Activated CD8-positive, alpha-beta memory T cell treated with anti-CD3 and anti-CD28 coated beads, Interleukin-2, amount 50 U/mL, for 48 hours (primary cell): ENCODE results near the gene CDHR4.
A peak's percentile ranks its signal among the peaks of the same experiment; 100 is the strongest.

Experiments
- DNase-seq: peaks from one replicate; pipeline ENCODE4 v3.0.0-alpha.2; 2020

Gene CDHR4

GRCh38 chr3:49779358-49780079 lies 20.2 kb downstream of the CDHR4 start:
- DNase-seq: no peak

DNA sequence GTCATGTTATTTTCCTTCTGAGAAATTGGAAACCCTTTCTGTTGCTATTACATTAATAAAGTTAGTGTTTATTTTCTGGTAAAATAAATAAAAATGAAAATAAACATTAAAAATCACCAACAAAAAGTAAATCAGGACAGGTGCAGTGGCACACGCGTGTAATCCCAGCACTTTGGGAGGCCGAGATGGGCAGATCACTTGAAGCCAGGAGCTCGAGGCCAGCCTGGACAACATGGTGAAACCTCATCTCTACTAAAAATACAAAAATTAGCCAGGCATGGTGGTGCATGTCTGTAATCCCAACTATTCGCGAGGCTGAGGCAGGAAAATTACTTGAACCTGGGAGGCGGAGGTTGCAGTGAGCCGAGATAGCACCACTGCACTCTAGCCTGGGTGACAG lies 23.6 kb downstream of the CDHR4 start:
- DNase-seq: peak; percentile 23

- peak; percentile 10 for DNase-seq
Observed at GRCh38 chr3:49775538-49775937, 24.1 kb downstream of the CDHR4 start.

DNA sequence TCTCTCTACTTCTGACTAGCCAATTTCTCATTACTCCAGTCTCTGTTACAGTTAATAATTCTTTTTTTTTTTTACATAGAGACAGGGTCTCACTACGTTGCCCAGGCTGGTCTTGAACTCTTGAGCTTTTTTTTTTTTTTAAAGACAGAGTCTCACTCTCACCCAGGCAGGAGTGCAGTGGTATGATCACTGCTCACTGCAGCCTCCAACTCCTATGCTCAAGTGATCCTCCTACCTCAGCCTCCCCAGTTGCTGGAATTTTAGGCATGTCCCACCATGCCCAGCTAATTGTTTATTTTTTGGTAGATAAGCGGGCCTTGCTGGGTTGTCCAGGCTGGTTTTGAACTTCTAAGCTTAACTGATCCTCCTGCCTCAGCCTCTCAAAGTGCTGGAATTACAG lies 27.0 kb downstream of the CDHR4 start:
- DNase-seq: peak; percentile 26

DNA sequence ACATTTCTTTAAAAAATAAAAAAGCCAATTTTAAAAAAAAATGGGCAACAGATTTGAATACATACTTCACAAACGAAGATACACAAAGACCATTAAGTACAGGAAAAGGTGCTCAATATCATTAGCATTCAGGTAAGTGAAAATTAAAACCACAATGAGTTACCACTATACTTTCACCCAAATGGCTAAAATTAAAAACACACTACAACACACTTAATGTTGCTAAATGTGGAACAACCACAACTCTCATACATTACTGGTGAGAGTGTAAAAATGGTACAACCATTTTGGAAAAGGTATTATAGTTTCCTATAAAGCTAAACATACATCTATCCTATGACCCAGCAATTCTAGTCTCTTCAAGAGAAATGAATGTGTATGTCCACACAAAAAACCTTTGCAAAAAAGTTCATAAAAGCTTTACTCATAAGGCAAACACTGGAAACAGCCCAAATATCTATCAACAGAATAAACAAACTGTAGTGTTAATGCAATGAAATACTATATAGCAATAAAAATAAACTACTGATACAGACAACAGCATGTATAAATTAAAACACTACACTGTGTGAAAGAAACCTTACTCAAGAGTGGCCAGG lies 28.2 kb downstream of the CDHR4 start:
- no peak for DNase-seq

- peak; percentile 23 for DNase-seq
Observed at GRCh38 chr3:49769926-49770325, 29.7 kb downstream of the CDHR4 start.

DNA sequence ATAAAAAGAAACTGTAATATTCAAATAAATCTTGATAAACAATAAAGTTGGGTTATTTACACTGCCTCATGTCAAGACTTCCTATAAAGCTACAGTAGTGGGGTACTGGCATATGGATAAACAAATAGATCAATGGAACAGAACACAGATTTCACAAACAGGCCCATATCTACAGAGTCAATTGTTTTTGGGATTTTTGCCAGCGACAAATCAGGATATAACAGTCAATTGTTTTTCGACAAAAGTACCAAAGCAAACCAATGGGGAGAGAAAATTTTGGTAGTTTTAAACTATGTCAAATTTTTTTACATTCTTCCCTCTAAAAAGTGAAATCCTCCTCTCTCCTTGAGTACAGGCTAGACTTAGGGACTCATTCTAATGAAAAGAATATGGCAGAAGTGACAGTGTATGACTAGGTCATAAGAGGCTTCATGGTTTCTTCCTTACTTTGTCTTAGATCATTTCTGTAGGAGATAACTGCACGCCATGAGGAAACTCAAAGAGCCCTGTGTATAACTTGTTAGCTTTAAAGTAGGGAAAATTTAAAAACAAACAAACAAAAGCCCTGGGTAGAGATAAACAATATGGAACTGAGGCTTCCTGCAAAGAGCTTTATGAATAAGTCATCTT lies 30.3 kb downstream of the CDHR4 start:
- DNase-seq: no peak

DNA sequence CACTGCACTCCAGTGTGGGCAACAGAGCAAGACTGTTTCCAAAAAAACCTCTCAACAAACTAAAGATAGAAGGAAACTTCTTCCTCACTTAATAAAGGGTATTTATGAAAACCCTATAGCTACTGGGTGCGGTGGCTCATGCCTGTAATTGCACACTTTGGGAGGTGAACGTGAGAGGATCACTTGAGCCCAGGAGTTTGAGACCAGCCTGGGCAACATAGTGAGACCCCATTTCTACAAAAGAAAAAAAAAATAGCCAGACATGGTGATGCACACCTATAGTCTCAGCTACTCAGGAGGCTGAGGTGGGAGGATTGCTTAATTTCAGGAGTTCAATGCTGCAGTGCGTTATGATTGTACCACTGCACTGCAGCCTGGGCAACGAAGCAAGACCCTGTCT lies 35.7 kb downstream of the CDHR4 start:
- peak; percentile 22 for DNase-seq

DNA sequence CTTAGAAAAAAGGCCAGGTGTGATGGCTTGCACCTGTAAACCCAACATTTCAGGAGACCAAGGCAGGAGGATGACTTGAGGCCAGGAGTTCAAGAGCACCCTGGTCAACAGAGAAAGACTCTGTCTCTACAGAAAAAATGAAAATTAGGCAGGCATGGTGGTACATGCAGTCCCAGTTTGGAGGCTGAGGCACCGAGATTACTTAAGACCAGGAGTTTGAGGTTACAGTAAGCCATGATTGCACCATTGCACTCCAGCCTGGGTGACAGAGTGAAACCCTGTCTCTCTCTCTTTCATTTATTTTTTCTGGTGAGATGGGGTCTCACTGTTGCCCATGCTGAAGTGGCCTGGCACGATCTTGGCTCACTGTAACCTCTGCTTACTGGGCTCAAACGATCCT lies 38.0 kb downstream of the CDHR4 start:
- peak; percentile 3 for DNase-seq

- peak; percentile 7 for DNase-seq
Observed at GRCh38 chr3:49759226-49759625, 40.4 kb downstream of the CDHR4 start.

DNA sequence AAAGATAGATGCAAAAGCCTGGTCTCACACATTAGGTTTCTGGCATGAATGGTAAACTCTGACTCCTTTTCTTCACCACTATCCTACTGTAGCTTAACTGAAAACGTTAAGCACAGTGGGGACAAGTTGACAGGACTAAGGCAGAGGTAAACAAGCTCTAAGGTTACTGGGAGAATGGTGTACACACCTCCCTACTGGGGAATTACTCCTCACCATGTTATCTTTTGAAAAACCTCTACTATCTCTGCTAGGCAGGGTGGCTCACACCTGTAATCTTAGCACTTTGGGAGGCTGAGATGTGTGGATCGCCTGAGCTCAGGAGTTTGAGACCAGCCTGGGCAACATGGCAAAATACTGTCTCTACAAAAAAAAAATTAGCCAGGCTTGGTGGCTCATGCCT lies 42.5 kb downstream of the CDHR4 start:
- peak; percentile 6 for DNase-seq

DNA sequence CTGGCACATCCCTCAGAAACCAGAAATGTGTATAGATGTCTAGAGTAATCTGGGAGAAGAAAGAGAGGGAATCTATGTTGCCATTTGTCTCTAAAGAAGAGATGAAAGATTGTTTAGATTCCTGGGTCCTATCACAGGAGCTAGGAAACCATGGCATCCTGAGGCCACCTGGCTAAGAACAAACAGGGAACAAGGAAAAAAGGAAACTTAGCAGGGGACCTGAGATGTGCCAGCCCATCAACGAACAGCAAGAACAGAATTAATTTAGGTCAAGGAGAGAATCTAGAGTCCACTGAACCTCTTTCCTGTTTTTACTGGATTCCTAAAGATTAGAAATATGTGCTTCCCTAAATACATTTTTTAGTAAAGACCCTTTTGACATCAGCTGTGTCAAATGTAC lies 43.6 kb downstream of the CDHR4 start:
- DNase-seq: no peak

DNA sequence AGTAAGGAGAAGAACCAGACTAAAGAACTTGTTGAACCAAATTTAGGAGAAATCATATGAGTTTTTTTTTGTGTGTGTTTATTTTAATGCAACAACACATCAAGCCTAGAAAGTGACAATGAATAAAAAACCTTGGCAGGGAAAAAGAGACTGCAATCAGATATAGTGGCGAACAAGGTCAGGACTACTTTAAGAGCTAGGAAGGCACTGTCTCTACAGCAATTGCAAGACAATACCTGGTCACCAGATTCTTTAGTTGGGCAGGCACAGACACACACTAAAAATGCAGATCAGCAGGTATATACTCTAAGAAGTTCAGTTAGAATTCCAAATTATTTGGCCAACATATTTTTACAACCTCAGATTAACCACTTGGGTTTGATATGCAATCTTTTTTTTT lies 45.1 kb downstream of the CDHR4 start:
- DNase-seq: no peak

- DNase-seq: no peak
Observed at GRCh38 chr3:49751501-49751900, 48.2 kb downstream of the CDHR4 start.

DNA sequence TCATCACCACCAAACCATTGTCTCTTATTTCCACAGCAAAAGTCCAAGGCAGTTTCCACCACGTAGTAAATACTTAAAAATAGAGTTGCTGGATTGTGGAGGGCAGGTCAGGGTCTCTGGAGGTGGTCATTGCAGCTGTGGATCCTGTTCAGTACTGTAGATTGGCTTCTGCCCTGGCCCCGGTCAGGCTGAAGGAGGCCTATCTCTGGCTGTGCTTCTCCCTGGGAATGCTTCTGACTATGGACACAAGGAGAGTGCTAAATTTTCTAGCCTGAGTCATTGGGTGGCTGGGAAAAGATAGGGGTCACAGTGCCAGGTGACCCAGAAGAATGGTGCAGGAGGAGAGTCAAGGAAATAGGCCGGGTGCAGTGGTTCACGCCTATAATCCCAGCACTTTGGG lies 49.6 kb downstream of the CDHR4 start:
- DNase-seq: peak; percentile 26

DNA sequence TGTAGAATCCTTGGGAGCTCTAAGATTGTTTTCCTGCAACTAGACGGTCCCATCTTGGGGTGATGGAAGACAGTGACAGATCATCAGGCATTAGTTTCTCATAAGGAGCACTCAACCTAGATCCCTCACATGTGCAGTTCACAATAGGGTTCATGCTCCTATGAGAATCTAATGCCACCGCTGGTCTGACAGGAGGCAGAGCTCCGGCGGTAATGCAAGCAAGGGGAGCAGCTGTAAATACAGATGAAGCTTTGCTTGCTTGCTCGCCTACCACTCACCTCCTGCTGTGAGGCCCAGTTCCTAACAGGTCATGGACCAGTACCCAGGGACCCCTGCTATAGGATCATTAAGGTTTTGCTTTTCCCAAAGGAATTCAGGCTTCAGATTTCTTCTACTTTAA lies 50.8 kb downstream of the CDHR4 start:
- peak; percentile 35 for DNase-seq

GRCh38 chr3:49747792-49748480 lies 51.7 kb downstream of the CDHR4 start:
- DNase-seq: peak; percentile 22

DNA sequence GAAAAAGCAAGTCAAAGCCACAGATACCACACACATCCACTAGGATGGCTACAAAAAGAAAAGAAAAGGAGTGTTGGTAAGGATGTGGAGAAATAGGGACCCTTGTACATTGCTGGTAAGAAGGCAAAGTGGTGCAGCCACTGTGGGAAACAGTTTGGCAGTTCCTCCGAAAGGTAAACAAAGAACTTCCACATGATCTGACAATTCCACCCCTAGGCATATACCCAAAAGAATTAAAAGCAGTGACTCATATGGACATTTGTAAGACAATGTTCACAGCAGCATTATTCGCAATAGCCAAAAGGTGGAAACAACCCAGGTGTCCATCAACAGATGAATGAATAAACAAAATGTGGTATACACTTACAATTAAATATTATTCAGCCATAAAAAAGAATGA lies 53.7 kb downstream of the CDHR4 start:
- peak; percentile 15 for DNase-seq
